Stomach (tissue), 9 donors: ENCODE measurements around the gene PTPRT. TPM values are rescaled to one million over a fixed set of nuclear protein-coding genes. Genes with fewer than 3 reads are reported as not detected.

Source experiments
- DNase-seq, 2 donors: peaks; one replicate each; pipeline versions ENCODE4 v3.0.0 to v3.0.0-alpha.2; 2013 to 2019
- H3K27ac ChIP-seq, 5 donors: fragments of 200-600 bp in 4 of 5; sonication (generic) in 4 of 5; one replicate each; pipeline ENCODE4 v1.5.1; 2013 to 2019; ENCODE audit warnings: mild to moderate bottlenecking in 1 of 5, moderate library complexity in 1 of 5
- H3K27me3 ChIP-seq, 3 donors: fragments of 200-600 bp; sonication (generic); one replicate each; pipeline ENCODE4 v1.5.1; 2017 to 2019; ENCODE audit warnings: mixed run types in 1 of 3
- H3K36me3 ChIP-seq, 4 donors: fragments of 200-600 bp; sonication (generic); 1 replicate in 3 of 4; 2 replicates in 1 of 4; pipeline ENCODE4 v1.5.1; 2016 to 2019
- H3K4me1 ChIP-seq, 4 donors: fragments of 200-600 bp; sonication (generic); one replicate each; pipeline ENCODE4 v1.5.1; 2016 to 2019
- H3K4me3 ChIP-seq, 4 donors: fragments of 200-600 bp; sonication (generic) in 3 of 4; one replicate each; pipeline ENCODE4 v1.5.1; 2016 to 2019; ENCODE audit warnings: mild to moderate bottlenecking in 1 of 4
- H3K9me3 ChIP-seq, 4 donors: fragments of 200-600 bp; sonication (generic); one replicate each; pipeline ENCODE4 v1.5.1; 2016 to 2019
- CTCF ChIP-seq, 7 experiments: fragments of 450-650 bp in 4 of 7; fragments of 200-600 bp in 3 of 7; sonication (generic) in 3 of 7; IDR thresholded peaks; one replicate each; pipeline ENCODE4 v1.5.1; 2016 to 2019; ENCODE audit warnings: antibody characterized with exemption in 7 of 7, control low read depth in 2 of 7, mild to moderate bottlenecking in 1 of 7
- EP300 ChIP-seq: sonication (generic); formaldehyde crosslinking; IDR thresholded peaks from one replicate; pipeline ENCODE4 v1.6.1; 2017; ENCODE audit warnings: antibody characterized with exemption
- POLR2A ChIP-seq, 4 donors: fragments of 450-650 bp; IDR thresholded peaks; one replicate each; pipeline ENCODE4 v1.6.1; 2016; ENCODE audit warnings: antibody characterized with exemption in 4 of 4, control low read depth in 2 of 4, mild to moderate bottlenecking in 1 of 4, moderate library complexity in 1 of 4
- POLR2AphosphoS5 ChIP-seq, 3 donors: sonication (generic); formaldehyde crosslinking; IDR thresholded peaks; one replicate each; pipeline ENCODE4 v1.6.1; 2016; ENCODE audit warnings: antibody characterized with exemption in 3 of 3
- WGBS, 5 donors: extraction: QIAGEN DNeasy Blood & Tissue Kit in 3 of 5; methylation state at CpG; one replicate each; pipeline versions ENCODE4 v1.1.5 to v1.1.7; 2013 to 2018; 5-methylcytosine and 5-hydroxymethylcytosine counted together
- intact Hi-C: fragments of 100-400 bp; cut with DNase I; formaldehyde crosslinking; loops from one replicate; pipeline ENCODE4 v1.15.1; 2023; ENCODE audit warnings: low total_unique reads
- polyA plus RNA-seq, 3 donors: library from polyadenylated mRNA; stranded (reverse); fragments of 200-250 nt; gene quantifications; one replicate each; pipeline ENCODE4 v1.2.3, GENCODE V29; 2013
- total RNA-seq, 5 donors: library from RNA; depleted of rRNA; stranded (reverse); fragments of >200 nt; gene quantifications; one replicate each; pipeline versions ENCODE4 v1.1.0 to v1.2.3, GENCODE V29; 2014 to 2016
- donor health status: healthy with polysubstance abuse.
- donor health status: Bipolar disorder and iron deficiency.
- donor health status: healthy.

Gene PTPRT
- total and polyA plus RNA-seq, 8 donors = 0.05 to 11.6 (median 1.7) TPM; not detected in 2

GRCh38 chr20:42340368-42340767 lies 849.3 kb downstream of the PTPRT start:
- H3K9me3 ChIP-seq = no peaks in the 10 kb centered on the region
- no peak overlapping the region for H3K27ac ChIP-seq
- H3K27me3 ChIP-seq = no peaks in the 10 kb centered on the region
- H3K36me3 ChIP-seq = no peaks in the 10 kb centered on the region
- intact Hi-C loops = no loop called here
- TF ChIP-seq POLR2AphosphoS5 (IDR thresholded peaks at IDR 0.05) = no peak
- no peak for TF ChIP-seq CTCF (IDR thresholded peaks at IDR 0.05)
- TF ChIP-seq EP300 = no peak
- no peak for TF ChIP-seq POLR2A (IDR thresholded peaks at IDR 0.05)
- 66 to 96% (median 85%) methylated on average over 3 to 4 of the region's 4 CpGs for WGBS, 5 donors
- H3K4me3 ChIP-seq = no peak overlapping the region
- DNase-seq = peak in 1 of 2 donors; percentile 16
- H3K4me1 ChIP-seq = no peaks in the 10 kb centered on the region

- TF ChIP-seq CTCF (IDR thresholded peaks at IDR 0.05) (no peak), EP300 (no peak), POLR2AphosphoS5 (IDR thresholded peaks at IDR 0.05) (no peak), POLR2A (IDR thresholded peaks at IDR 0.05) (no peak)
- WGBS, 5 donors = 49 to 73% (median 66%) methylated on average over 5 of the region's 5 CpGs
- DNase-seq = peak in 1 of 2 donors; percentile 36
- Histone ChIP-seq H3K27me3 (no peaks in the 10 kb centered on the region), H3K9me3 (no peaks in the 10 kb centered on the region), H3K27ac (no peak overlapping the region), H3K4me1 (no peaks in the 10 kb centered on the region), H3K36me3 (no peaks in the 10 kb centered on the region), H3K4me3 (no peak overlapping the region)
- intact Hi-C loops = no loop called here
These were observed 851.2 kb downstream of the PTPRT start for GRCh38 chr20:42338294-42339201.

- no peaks in the 10 kb centered on the region for H3K36me3 ChIP-seq
- no peaks in the 10 kb centered on the region for H3K27me3 ChIP-seq
- H3K9me3 ChIP-seq = no peaks in the 10 kb centered on the region
- H3K4me3 ChIP-seq = no peak overlapping the region
- H3K4me1 ChIP-seq = no peaks in the 10 kb centered on the region
- 74 to 94% (median 85%) methylated on average over 1 of the region's 1 CpG for WGBS, 5 donors
- DNase-seq = no peak
- TF ChIP-seq EP300 (no peak), POLR2AphosphoS5 (IDR thresholded peaks at IDR 0.05) (no peak), CTCF (IDR thresholded peaks at IDR 0.05) (no peak), POLR2A (IDR thresholded peaks at IDR 0.05) (no peak)
- intact Hi-C loops = no loop called here
- no peak overlapping the region for H3K27ac ChIP-seq
These were observed 853.1 kb downstream of the PTPRT start for GRCh38 chr20:42336576-42336975.

GRCh38 chr20:42319252-42320013 lies 870.3 kb downstream of the PTPRT start:
- 51 to 68% (median 60%) methylated on average over 2 of the region's 2 CpGs for WGBS, 5 donors
- Histone ChIP-seq H3K36me3 (no peaks in the 10 kb centered on the region), H3K27ac (no peak overlapping the region), H3K27me3 (no peaks in the 10 kb centered on the region), H3K4me1 (no peaks in the 10 kb centered on the region), H3K9me3 (peaks cover 0 to 5% (median 4%) of the 10 kb centered on the region in 4 donors), H3K4me3 (no peak overlapping the region)
- intact Hi-C loops = no loop called here
- DNase-seq = peak in 1 of 2 donors; percentile 4
- no peak for TF ChIP-seq POLR2AphosphoS5 (IDR thresholded peaks at IDR 0.05)
- TF ChIP-seq CTCF (IDR thresholded peaks at IDR 0.05) = no peak
- no peak for TF ChIP-seq POLR2A (IDR thresholded peaks at IDR 0.05)
- no peak for TF ChIP-seq EP300
